Activated CD4-positive, alpha-beta T cell treated with anti-CD3 and anti-CD28 coated beads for 4 hours (primary cell): ENCODE measurements around the gene SPATS2.
A peak's percentile ranks its signal among the peaks of the same experiment; 100 is the strongest.
"Not testable (repeated sequence)": the region's sequence is repeated elsewhere in the genome, so short reads cannot be mapped to it uniquely, and the experiment has no call there.

Experiments used
- DNase-seq, 2 donors: peaks; one replicate each; pipeline ENCODE4 v3.0.0-alpha.2; 2020

SPATS2 gene

DNA sequence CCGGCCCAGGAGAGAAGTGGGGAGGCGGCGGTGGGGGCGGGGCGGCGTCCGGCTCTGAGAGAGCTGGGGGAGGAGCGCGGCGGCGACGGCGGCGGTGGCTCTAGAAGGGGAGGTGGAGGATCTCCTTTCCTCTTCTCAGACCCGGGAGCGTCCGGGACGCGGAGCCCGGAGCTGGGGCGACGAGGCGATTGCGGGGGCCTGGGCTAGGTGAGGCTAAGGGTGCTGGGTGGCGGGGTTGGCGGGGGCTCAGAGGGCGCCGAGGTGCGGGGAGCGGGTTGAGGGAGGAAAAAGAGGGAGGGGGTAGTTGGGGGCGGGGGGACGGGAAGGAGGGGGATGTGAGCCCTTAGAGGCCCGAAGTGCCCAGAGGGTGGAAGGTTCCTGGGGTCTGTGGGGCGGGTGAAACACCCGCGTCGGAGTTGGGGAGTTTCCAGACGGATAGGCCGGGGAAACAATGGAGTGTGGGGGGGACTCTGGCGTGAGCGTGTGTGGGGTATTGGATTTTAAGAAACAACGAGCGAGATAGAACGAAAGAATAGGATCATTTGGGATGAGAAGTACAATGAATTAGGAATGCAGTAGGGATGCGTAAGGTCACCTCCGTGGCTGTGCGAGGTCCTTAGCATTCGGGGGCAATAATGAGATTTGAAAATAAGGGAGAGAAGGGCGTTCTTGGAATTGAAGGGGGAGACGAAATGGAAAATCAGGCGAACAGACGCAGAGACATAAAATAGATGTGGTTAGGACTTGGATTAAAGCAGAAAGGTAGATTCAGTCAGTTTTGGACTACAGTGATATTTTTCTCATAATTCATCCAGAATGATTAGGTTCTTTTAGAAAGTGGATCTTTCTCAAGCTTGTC is at the start of gene SPATS2:
TSS of gene SPATS2 (plus strand) at position 82 of the 859 bp plus-strand sequence. CDS start 93,551 bp downstream, outside the sequence.
- no peak for DNase-seq

DNA sequence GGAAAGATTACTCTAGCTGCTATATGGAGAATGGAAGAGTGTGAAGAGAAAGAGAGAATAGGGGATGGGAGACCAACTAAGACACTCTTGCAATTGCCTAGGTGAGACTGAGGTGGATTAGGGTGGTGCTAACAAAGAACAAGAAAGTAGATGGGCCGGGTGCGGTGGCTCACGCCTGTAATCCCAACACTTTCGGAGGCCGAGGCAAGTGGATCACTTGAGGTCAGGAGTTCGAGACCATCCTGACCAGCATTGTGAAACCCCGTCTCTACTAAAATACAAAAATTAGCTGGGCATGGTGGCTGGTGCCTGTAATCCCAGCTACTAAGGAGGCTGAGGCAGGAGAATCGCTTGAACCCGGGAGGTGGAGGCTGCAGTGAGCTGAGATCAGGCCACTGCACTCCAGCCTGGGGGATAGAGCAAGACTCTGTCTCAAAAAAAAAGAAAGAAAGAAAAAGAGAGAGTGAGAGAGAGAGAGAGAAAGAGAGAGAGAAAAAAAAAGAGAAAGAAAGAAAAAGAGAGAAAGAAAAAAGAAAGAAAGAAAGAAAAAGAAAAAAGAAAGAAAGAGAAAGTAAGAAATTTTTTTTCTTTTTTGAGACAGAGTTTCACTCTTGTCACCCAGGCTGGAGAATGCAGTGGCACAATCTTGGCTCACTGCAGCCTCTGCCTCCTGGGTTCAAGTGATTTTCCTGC is 46.7 kb upstream of the SPATS2 start:
- not testable (repeated sequence) for DNase-seq

DNA sequence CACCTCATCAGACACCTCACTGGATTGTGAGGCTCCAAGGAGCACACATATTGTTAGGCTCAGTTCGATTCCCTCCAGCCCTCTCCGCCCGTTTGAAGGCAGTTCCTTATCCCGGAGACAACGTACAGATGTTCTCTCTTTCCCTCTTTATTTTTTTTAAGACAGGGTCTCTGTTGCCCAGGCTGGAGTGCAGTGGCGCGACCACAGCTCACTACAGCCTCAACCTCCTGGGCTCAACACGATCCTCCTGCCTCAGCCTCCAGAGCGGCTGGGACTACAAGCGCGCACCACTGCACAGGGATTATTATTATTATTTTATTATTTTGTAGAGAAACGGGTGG is 44.9 kb upstream of the SPATS2 start:
- no peak for DNase-seq

DNA sequence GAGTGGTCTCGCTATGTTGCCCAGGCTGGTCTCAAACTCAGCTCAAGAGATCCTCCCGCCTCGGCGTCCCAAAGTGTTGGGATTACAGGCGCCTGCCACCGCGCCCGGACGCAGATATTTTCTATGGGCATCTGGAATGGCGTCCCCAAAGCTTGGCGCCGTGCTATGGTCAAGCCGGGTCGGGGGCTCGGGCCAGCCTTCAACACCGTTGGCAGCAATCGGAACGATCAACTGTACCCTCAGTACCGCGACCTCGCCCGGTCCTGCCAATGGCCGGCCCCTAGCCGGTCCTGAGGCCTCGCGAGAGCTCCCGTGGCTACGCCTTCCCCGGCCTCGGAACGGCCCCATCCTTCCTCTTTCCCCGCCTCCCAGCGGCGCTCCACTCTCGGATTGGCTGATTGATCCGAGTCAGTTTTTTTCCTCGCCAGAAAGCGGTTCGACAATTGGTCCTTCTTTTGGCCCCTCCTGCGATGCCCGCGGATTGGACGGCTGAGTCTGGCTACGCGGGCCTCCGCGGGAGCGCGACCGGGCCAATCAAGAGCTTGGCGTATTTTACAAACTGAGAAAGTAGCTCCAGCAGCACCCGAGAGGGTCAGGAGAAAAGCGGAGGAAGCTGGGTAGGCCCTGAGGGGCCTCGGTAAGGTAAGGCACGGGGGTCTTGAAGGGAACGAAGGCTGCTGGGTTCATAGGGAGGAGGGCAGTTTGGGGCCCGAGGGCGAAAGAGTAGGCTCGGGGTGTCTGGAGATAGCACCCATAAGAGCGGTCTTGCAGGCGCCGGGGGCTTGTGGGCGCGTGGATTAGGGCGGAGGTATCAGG is 44.3 kb upstream of the SPATS2 start, which contains the start of gene TROAP:
TSS of gene TROAP (plus strand) at position 548 of the 816 bp plus-strand sequence. CDS start 354 bp downstream, outside the sequence.
- DNase-seq, result peak; percentile 95 to 96

DNA sequence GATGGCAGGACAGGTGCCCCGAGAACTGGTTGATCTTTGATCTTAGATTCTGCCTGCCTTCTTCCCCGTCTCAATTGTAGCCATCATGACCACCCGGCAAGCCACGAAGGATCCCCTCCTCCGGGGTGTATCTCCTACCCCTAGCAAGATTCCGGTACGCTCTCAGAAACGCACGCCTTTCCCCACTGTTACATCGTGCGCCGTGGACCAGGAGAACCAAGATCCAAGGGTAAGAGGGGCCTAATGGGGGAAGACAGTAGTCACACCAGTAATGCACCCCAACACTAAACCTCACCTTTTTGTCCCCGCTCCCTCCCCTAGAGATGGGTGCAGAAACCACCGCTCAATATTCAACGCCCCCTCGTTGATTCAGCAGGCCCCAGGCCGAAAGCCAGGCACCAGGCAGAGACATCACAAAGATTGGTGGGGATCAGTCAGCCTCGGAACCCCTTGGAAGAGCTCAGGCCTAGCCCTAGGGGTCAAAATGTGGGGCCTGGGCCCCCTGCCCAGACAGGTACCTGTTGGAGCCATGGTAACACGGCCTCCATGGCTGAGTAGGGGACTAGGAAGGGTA is 43.7 kb upstream of the SPATS2 start:
- DNase-seq, result no peak

DNA sequence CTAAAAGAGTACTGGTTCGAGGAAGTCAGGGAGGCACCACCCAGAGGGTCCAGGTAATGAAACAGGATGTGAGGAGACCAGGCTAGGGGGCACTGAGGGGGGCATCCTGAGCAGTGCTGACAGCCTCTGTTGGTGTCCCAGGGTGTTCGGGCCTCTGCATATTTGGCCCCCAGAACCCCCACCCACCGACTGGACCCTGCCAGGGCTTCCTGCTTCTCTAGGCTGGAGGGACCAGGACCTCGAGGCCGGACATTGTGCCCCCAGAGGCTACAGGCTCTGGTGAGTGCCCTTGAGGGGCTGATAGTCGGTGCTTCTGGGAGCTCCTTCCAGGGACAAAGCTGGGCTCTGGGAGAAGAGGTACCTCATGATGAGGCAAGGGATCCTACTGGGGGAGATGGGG is 41.7 kb upstream of the SPATS2 start:
- no peak for DNase-seq

DNA sequence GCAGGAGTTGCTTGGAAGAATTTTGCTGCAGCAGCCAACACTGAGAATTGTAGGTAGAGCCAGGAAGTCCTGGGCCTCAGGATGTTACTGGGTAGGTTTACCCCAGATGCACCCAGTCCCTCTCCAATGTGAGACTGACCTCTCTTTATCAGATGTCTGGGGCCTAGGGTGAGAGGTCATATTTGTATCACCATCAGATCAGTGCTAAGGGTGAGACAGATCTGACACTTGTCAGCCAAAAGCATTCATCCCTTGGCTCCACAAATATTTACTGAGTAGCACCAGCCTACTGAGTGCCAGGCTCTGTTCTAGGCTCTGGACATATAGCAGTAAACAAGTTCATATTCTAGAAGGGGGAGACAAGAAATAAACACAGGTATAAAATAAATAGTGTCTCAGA is 39.9 kb upstream of the SPATS2 start:
- no peak for DNase-seq

DNA sequence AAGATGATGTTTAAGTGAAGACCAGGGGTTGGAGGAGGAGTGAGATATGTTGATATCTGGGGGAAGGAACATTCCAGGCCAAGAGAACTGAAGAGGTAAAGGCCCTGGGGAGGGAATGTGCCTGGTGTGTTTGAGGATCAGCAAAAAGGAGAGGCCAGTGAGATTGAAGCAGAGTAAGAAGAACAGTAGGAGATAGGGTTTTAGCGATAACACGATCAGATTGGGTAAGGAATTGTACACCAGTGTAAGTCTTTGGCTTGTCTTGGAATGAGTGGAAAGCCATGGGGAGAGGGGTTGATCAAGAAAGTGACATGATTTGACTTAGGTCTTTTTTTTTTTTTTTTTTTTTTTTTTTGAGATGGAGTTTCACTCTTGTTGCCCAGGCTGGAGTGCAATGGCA is 39.4 kb upstream of the SPATS2 start:
- no peak for DNase-seq

DNA sequence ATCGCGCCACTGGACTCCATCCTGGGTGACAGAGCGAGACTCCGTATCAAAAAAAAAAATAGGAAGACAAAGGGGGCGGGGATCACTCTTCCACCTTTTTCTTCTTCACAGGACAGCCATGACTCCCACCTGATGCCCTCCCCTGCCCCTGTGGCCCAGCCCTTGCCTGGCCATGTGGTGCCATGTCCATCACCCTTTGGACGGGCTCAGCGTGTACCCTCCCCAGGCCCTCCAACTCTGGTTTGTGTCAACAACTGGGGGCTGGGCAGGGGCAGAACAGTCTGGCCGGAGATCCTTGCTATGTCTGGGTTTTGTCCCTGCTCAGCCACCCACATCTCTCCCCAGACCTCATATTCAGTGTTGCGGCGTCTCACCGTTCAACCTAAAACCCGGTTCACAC is 38.4 kb upstream of the SPATS2 start:
- no peak for DNase-seq

DNA sequence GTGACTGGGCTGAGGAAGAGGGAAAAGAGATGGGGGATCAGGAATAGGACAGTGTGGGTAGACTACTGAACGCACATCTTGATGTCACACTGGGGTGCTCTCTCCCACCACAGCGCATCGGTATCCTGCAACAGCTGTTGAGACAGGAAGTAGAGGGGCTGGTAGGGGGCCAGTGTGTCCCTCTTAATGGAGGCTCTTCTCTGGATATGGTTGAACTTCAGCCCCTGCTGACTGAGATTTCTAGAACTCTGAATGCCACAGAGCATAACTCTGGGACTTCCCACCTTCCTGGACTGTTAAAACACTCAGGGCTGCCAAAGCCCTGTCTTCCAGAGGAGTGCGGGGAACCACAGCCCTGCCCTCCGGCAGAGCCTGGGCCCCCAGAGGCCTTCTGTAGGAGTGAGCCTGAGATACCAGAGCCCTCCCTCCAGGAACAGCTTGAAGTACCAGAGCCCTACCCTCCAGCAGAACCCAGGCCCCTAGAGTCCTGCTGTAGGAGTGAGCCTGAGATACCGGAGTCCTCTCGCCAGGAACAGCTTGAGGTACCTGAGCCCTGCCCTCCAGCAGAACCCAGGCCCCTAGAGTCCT is 37.1 kb upstream of the SPATS2 start:
- DNase-seq, result no peak

DNA sequence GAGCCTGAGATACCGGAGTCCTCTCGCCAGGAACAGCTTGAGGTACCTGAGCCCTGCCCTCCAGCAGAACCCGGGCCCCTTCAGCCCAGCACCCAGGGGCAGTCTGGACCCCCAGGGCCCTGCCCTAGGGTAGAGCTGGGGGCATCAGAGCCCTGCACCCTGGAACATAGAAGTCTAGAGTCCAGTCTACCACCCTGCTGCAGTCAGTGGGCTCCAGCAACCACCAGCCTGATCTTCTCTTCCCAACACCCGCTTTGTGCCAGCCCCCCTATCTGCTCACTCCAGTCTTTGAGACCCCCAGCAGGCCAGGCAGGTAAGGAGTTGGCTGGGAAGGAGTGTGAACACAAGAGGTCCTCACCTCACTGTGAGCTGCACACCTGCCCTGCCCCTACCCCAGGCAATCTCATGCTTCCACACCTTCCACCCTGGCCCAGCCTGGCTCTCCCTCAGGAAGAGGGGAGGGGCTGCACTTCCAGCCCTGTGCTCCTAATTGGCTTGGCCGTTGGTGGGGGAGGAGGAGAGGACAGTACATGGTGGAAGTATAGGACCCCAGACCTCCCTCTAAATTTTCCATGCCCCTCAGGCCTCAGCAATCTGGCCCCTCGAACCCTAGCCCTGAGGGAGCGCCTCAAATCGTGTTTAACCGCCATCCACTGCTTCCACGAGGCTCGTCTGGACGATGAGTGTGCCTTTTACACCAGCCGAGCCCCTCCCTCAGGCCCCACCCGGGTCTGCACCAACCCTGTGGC is 36.5 kb upstream of the SPATS2 start:
- no peak for DNase-seq

DNA sequence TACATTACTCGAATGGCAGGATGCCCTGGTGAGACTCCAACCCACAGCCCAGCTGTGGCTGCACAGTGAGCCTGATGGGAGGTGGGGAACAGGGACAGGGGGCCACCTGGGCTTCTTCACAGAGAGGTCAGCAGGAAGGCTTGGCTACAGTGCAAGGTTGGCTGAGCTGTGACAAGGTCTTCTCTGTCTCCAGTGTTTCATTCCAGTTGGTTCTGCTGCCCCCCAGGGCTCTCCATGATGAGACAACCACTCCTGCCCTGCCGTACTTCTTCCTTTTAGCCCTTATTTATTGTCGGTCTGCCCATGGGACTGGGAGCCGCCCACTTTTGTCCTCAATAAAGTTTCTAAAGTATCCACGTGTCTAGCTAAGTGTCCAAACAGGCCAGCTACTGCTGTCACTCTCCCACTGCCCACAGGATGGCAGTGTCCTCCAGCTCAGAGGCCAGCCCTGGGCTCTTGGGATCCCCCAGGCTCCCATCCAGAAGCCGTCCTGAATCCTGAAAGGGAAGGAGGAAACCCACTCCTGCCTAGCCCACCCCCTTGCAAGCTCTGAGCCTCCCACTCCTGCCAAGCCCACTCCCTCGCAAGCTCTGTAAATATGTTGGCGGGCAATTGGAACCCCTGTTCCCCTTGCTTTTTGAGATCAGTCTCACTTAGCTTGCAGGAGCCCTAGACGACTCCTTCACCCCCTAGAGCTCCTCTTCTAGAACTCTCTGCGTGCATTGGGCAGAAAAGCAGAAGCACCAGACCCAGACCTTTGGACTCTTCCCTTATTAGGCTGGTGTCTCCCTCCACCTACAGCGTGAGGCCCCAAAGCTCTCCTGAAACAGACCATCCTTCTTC is 35.7 kb upstream of the SPATS2 start:
- no peak for DNase-seq

DNA sequence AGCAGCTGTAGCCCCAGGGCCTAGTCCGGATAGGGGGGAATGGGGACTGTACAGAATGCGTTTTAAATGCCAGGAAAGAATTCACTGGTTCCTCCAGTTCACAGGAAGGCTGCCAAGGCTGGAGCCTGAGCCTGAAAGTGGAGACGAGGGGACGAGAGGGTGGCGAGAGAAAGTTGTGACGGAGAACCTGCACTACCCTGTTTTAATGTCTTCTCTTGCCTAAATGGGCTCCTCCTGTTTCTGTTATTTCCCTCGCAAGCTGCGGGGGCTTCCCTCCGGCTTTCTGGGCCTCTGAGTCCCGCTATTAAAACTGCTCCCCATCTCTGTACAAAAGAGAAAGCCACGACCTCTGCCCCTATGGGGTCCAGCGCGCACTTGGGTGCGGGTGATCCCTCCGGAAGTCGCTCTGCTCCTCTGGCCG is 34.8 kb upstream of the SPATS2 start:
- no peak for DNase-seq

DNA sequence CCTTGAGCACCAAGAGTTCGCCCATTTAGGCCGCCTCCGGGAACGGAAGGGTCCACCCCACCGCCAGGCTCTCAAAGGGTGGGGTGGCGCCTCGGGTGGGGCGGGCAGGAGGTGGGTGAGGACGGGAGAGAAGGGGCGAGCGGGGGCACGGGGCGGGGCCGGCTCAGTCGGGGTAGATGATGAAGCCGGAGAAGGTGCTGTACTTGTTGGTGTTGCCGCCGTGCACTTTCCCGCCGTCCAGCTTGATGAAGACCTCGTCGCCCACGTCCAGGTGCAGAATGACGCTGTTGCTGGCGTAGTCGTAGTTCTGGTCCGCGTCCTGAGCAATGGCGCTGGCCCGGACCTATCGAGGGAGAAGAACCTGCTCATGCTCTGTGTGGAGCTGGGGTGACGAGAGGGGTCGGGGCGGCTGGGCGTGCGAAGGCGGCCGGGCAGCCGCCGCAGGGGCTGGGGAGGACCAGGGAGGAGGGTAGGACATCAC is 34.3 kb upstream of the SPATS2 start:
- DNase-seq, result no peak

DNA sequence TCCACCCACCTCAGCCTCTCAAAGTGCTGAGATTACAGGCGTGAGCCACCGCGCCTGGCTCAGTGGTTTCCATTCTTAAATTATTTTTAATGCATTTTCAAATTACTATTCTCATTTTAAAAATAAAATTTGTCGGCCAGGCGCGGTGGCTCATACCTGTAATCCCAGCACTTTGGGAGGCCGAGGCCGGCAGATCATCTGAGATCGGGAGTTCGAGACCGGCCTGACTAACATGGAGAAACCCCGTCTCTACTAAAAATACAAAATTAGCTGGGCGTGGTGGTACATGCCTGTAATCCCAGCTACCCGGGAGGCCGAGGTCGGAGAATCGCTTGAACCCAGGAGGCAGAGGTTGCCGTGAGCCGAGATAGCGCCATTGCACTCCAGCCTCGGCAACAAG is 33.5 kb upstream of the SPATS2 start:
- DNase-seq, result not testable (repeated sequence)

DNA sequence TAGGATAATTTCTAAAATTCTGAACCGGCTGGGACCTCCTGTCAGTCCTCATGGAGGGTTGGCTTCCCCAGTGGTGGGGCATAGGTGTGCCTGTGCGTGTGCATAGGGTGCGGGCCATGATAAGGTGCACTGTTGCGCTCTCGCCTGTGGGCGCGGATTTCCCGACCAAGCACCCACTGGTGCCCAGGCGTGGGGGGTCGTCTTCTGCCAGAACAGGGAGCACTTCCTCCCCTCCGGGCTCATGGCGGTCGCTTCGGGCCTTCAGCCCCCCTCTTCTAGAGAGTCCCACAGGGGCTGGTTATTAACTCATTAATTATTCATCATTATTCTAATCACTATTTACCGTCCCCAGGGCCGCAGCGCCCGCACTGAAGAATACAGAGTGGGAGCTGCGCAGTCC is 33.0 kb upstream of the SPATS2 start:
- no peak for DNase-seq

DNA sequence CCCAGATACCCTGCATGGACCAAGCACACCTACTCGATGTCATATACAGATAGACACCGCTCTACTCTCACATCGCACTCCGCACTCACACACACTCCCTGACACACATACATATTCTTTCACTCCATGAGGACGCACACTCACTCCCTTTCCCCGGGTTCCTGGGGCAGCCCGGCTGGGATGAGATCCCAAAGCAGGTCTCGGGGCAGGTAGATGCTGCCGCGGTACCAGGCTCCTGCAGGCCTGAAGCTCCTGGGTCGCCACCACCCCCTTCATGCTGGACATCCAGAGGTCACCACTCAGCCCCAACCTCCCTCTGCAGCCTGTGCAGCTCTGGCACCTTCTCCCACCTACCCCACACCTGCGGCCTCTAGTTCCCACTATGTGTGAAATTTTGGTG is 32.6 kb upstream of the SPATS2 start:
- DNase-seq, result no peak

DNA sequence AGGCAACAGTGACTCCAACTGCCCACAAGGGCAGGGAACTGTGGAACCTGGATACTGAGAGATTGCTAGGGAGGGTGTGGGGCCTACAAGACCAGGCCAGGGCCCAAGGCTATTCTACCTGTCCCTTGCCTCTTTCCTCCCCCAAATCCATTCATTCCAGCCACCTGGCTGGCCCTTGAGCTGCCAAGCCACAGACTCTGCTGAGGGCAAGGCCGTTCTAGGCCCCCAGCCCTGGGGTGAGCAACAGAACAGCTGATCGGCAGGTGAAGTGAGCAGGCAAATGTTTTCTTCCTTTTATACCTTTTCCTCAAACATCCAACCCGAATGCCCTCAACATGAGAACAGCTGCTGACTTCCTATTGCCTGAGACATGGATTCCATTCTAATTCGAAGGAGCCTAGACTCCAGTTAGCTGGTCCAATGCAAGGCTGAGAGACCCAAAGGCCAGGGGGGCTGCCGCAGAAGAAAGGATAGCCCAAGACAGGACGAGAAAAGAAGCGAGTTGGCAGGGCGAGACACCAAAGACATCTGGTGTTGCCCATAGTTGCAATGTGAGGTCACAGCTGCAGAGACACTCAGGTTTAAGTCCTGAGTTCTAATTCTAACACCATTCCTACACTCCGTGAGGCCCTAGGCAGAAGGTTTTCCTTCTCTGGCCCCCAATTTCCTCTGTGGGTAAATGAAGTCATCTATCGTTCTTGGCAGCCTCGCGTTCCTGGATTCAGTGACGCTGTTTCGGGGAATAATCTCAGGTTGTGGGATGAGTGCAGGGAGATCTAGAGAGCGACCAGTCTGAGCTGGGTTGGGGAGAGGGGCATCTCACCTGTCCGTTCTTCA is 31.9 kb upstream of the SPATS2 start:
- no peak for DNase-seq

DNA sequence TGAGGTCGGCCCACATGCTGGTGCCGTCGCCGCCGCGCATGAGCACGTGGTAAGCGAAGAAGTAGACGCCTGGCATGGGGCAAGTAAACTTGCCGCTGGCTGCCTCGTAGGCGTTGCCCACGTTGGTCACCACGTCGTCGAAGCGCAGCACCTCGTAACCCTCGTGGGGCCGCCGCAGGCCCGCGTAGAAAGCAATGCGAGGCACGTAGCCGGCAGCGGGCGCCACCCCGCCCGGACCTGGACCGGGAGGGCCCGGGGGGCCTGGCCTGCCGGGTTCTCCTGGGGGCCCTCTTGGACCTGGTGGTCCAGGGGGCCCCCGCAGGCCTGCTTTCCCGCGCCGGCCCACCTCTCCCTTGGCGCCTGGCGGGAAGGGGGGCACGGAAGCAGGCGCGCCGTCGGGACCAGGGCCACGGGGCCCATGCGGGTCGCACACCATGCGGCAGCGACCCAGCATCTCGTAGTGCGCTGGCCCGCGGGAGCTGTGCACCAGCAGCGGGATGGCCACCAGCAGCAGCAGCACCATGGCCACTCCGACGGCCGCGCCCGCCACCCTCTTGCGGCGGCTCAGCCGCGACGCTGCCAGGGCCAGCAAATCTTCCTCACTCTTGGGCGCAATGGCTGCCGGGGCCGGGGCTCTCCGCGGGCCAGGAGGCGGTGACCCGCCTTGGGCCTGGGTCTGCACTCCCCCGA is 31.2 kb upstream of the SPATS2 start:
- no peak for DNase-seq
